Ovary (tissue), 9 donors: ENCODE results near the gene NAALADL2. TPM values are rescaled to one million over a fixed set of nuclear protein-coding genes. Genes with fewer than 3 reads are reported as not detected.

Experiments used
- DNase-seq, 5 donors: peaks; one replicate each; pipeline ENCODE4 v3.0.0-alpha.2; 2019 to 2020
- H3K27ac ChIP-seq, 2 donors: fragments of 200-600 bp; one replicate each; pipeline versions ENCODE4 v1.5.1 to v1.8.0; 2019 to 2022
- H3K27me3 ChIP-seq: fragments of 200-600 bp; one replicate; pipeline ENCODE4 v1.8.0; 2022
- H3K36me3 ChIP-seq: fragments of 200-600 bp; sonication (generic); one replicate; pipeline ENCODE4 v1.5.1; 2019
- H3K4me1 ChIP-seq: one replicate; pipeline ENCODE4 v1.8.1; 2013; ENCODE audit warnings: mild to moderate bottlenecking, moderate library complexity; ENCODE audit not compliant: insufficient read depth
- H3K4me3 ChIP-seq: fragments of 200-600 bp; sonication (generic); one replicate; pipeline ENCODE4 v1.5.1; 2017
- H3K9me3 ChIP-seq, 2 donors: fragments of 200-600 bp in 1 of 2; sonication (generic) in 1 of 2; one replicate each; pipeline versions ENCODE4 v1.5.1 to v1.8.1; 2013 to 2019; ENCODE audit warnings: mild to moderate bottlenecking in 1 of 2, moderate library complexity in 1 of 2
- CTCF ChIP-seq, 3 donors: fragments of 450-650 bp in 2 of 3; fragments of 200-600 bp in 1 of 3; IDR thresholded peaks; one replicate each; pipeline versions ENCODE4 v1.5.1 to v1.8.0; 2016 to 2022; ENCODE audit warnings: antibody characterized with exemption in 3 of 3, mild to moderate bottlenecking in 1 of 3
- EP300 ChIP-seq: sonication (generic); formaldehyde crosslinking; IDR thresholded peaks from one replicate; pipeline ENCODE4 v1.6.1; 2017; ENCODE audit warnings: antibody characterized with exemption
- POLR2A ChIP-seq: fragments of 450-650 bp; IDR thresholded peaks from one replicate; pipeline ENCODE4 v1.6.1; 2017; ENCODE audit warnings: antibody characterized with exemption, mild to moderate bottlenecking, moderate library complexity
- WGBS, 3 donors: extraction: QIAGEN DNeasy Blood & Tissue Kit in 1 of 3; methylation state at CpG; one replicate each; pipeline versions ENCODE4 v1.1.5 to v1.1.7; 2013 to 2017; 5-methylcytosine and 5-hydroxymethylcytosine counted together
- intact Hi-C, 4 donors: fragments of 100-400 bp; cut with DNase I; formaldehyde crosslinking; loops; one replicate each; pipeline versions ENCODE4 v1.11.0 to v1.15.1; 2022 to 2023
- polyA plus RNA-seq, 2 donors: library from polyadenylated mRNA; stranded (reverse); fragments of 200-250 nt in 1 of 2; fragments of 350-450 nt in 1 of 2; fragmentation: Illumina TruSeq in 1 of 2; extraction: RNeasy Lipid Tissue Mini Kit (QIAGEN cat#74804) in 1 of 2; gene quantifications; one replicate each; pipeline ENCODE4 v1.2.3, GENCODE V29; 2013 to 2014
- total RNA-seq, 7 donors: library from RNA; depleted of rRNA in 2 of 7; stranded (reverse); fragments of >200 nt in 2 of 7; fragmentation: NEBNext Ultra II Directional in 3 of 7; extraction: Animal tissue kit (Norgen Biotek cat#: 25700) in 3 of 7; gene quantifications; one replicate each; pipeline versions ENCODE4 v1.1.0 to v1.2.4, GENCODE V29; 2016 to 2023
- donor health status: DM: no; HTN: no; CAD: no; lungs with moderate emphysema.
- donor health status: DM: no; HTN: no; CAD: no.
- donor health status: Bipolar disorder and iron deficiency.
- donor health status: DM: yes; HTN: yes; CAD: no.
- donor health status: DM: no; HTN: no; CAD: no.
- donor health status: DM: yes; HTN: yes; CAD: no.

NAALADL2 gene
- total and polyA plus RNA-seq, 9 donors = 2.3 to 29.3 (median 15.2) TPM

- no peaks in the 10 kb centered on the region for H3K27me3 ChIP-seq
- H3K4me1 ChIP-seq = no peaks in the 10 kb centered on the region
- intact Hi-C loops = no loop called here
- DNase-seq = no peak
- no peak overlapping the region for H3K4me3 ChIP-seq
- no peak overlapping the region for H3K27ac ChIP-seq
- H3K36me3 ChIP-seq = no peaks in the 10 kb centered on the region
- 33 to 43% (median 36%) methylated on average over 3 of the region's 3 CpGs for WGBS, 3 donors
- H3K9me3 ChIP-seq = no peaks in the 10 kb centered on the region
- TF ChIP-seq EP300 (no peak), POLR2A (no peak), CTCF (IDR thresholded peaks at IDR 0.05) (no peak)
Observed at GRCh38 chr3:175260145-175260794, 401.1 kb downstream of the NAALADL2 start.

- Histone ChIP-seq H3K4me3 (no peak overlapping the region), H3K36me3 (no peaks in the 10 kb centered on the region), H3K4me1 (peaks cover 2% of the 10 kb centered on the region), H3K27ac (no peak overlapping the region), H3K9me3 (no peaks in the 10 kb centered on the region), H3K27me3 (no peaks in the 10 kb centered on the region)
- WGBS, 3 donors = 35 to 89% (median 86%) methylated on average over 1 of the region's 1 CpG
- TF ChIP-seq EP300 (no peak), CTCF (IDR thresholded peaks at IDR 0.05) (no peak), POLR2A (no peak)
- DNase-seq = no peak
- intact Hi-C loops = no loop called here
Observed at GRCh38 chr3:175266478-175266877, 407.3 kb downstream of the NAALADL2 start.

DNA sequence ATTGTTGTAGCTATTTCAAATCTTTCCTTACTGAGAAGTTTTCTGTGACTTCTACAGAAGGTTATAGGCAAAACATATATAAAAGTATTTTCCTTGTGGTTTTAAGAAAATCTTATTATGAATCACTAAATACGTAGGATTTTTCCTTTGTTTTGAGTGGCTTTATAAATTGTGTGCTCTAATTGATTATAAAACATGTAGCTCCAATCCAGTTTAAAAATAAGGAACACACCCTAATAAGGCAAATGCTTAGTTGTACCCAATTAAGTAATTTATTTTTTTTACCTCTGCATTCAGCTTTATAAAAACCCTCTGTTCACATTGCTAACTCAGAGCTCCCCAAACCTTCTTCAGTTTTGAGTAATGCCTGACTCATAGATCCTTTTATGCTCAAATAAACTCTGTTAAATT lies 408.0 kb downstream of the NAALADL2 start:
- DNase-seq = no peak
- intact Hi-C loops = no loop called here
- Histone ChIP-seq H3K27ac (no peak overlapping the region), H3K4me1 (peaks cover 2% of the 10 kb centered on the region), H3K4me3 (no peak overlapping the region), H3K9me3 (no peaks in the 10 kb centered on the region), H3K27me3 (no peaks in the 10 kb centered on the region), H3K36me3 (no peaks in the 10 kb centered on the region)
- WGBS, 3 donors = 88 to 95% (median 91%) methylated on average over 1 of the region's 1 CpG
- TF ChIP-seq POLR2A = no peak
- no peak for TF ChIP-seq EP300
- TF ChIP-seq CTCF (IDR thresholded peaks at IDR 0.05) = no peak

DNA sequence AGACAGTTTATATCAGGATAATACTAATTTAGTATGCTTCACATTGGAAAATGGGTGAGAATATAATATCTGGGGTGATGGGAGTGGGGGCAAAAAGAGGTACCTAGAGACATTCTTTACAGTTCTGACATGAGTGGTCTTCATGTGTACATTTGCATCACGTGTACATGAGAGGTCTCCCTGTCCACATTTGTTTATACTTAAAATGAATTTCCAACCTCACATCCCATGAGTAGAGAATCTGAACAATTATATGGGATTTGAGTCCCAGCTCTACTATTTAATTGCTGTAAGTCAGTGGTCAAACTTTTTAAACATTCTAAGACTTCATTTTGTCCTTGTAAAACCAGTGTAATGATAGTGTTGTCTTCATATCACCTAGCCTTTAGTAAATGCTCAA lies 408.4 kb downstream of the NAALADL2 start:
- H3K27me3 ChIP-seq = no peaks in the 10 kb centered on the region
- H3K4me3 ChIP-seq = no peak overlapping the region
- no peak overlapping the region for H3K27ac ChIP-seq
- DNase-seq = no peak
- intact Hi-C loops = no loop called here
- TF ChIP-seq EP300 = no peak
- no peak for TF ChIP-seq CTCF (IDR thresholded peaks at IDR 0.05)
- no peak for TF ChIP-seq POLR2A
- 0 to 51% (median 45%) methylated on average over 1 of the region's 1 CpG for WGBS, 3 donors
- no peaks in the 10 kb centered on the region for H3K36me3 ChIP-seq
- H3K4me1 ChIP-seq = peaks cover 2% of the 10 kb centered on the region
- no peaks in the 10 kb centered on the region for H3K9me3 ChIP-seq
